ENCODE data around the gene EFEMP2.
A peak's percentile ranks its signal among the peaks of the same experiment; 100 is the strongest.

EFEMP2 gene

DNA sequence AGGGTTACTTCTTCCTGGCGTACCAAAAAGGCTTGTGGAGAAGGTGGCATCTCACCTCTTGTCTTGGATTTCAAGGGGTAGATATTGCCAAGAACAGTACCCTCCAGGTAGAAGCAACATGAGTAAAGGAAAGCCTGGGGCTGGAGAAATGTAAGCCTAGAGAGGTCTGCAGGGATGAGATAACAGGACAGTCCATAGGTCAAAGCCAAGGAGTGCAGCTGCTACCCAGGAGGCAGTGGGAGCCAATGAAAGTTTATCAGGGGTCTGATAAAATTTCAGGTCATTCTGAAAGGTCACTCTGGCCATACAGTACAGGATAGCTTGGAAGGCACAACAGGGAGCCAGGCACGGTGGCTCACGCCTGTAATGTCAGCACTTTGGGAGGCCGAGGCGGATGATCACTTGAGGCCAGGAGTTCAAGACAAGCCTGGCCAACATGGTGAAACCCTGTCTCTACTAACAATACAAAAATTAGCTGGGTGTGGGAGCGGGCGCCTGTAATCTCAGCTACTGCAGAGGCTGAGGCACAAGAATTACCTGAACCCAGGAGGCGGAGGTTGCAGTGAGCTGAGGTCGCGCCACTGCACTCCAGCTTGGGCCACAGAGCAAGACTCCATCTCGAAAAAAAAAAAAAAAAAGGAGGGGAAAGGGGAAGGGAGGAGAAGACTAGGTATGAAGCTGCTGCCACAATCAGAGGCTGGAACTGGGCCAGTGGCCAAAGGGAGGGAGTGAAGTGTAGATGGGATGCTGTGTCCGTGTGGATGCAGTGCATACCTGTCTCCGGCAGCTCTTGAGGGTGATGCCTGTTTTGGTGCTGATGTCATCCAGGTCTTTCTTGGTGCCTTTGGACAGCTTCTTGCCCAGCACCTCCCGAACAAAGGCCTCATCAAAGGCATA, 14.5 kb upstream of the EFEMP2 start:
- Histone ChIP-seq H4K91ac (ENCODE audit: low read depth, low read length, poor library complexity) (no peak overlapping the region), H3K4me2 (ENCODE audit: insufficient read depth, low read length, poor library complexity, severe bottlenecking) (peak overlapping the region; percentile 69), H3K27ac (replicated peaks; ENCODE audit: low read length) (peak overlapping the region; percentile 95)

DNA sequence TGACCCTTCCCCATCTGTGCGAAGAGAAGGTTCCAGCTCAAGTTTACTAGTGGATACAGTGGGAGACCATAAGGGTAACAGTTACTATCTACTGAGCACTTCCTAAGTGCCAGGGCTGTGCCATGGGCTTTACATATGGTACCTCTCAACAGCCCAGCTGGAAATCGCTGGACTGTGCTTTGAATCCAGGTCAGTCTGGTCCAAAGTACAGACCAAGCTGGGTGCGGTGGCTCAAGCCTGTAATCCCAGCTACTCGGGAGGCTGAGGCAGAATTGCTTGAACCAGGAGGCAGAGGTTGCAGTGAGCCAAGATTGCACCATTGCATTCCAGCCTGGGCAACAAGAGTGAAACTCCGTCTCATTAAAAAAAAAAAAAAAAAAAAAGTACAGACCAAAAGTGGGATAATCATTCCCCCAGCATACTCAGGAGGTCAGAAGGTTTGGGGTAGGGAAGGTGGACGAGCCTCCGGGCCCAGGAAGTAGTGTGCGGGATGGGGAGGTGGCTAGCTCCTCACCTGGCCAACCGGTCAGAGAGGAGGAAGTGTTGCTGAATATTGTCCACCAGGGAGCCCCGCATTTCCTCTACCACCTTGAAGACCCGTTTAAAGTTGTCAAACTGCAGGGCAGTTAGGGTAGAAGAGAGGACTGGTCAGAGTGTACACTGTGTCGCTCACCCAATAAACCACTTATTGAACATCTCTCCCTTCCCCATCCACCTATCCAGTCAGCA, 13.4 kb upstream of the EFEMP2 start:
- no peak for DNase-seq (ENCODE audit: low spot score)
- Histone ChIP-seq H2BK15ac (ENCODE audit: low read length) (no peak overlapping the region), H3K23ac (ENCODE audit: low read depth, low read length, poor library complexity) (no peak overlapping the region), H3K4me2 (ENCODE audit: insufficient read depth, low read length, poor library complexity, severe bottlenecking) (no peak overlapping the region), H4K91ac (ENCODE audit: low read depth, low read length, poor library complexity) (no peak overlapping the region), H3K27ac (replicated peaks; ENCODE audit: low read length) (no peak overlapping the region), H2AK5ac (ENCODE audit: low read depth, low read length) (no peak overlapping the region), H3K18ac (ENCODE audit: low read length) (no peak overlapping the region), H3K9me3 (replicated peaks in 1 of 2; ENCODE audit: control insufficient read depth in 2 of 2, insufficient read depth in 1 of 2, low read depth in 1 of 2, low read length in 2 of 2) (no peaks in the 10 kb centered on the region), H3K27me3 (ENCODE audit: control insufficient read depth in 3 of 3, insufficient read depth in 3 of 3, low read depth in 1 of 3, low read length in 3 of 3) (peaks cover 0 to 13% (median 0%) of the 10 kb centered on the region in 3 experiments), H2BK120ac (ENCODE audit: low read depth, low read length) (no peak overlapping the region), H3K14ac (ENCODE audit: low read length) (no peak overlapping the region), H2AFZ (ENCODE audit: low read length) (no peak overlapping the region), H3K4ac (ENCODE audit: low read length) (no peak overlapping the region), H3K36me3 (replicated peaks in 1 of 2; ENCODE audit: control insufficient read depth in 2 of 2, insufficient read depth in 2 of 2, low read length in 2 of 2) (peaks cover 33 to 53% of the 10 kb centered on the region in 2 donors), H3K4me1 (ENCODE audit: control insufficient read depth in 2 of 2, insufficient read depth in 1 of 2, low read depth in 1 of 2, low read length in 2 of 2) (peaks cover 13 to 17% of the 10 kb centered on the region in 2 donors), H3K4me3 (ENCODE audit: low read length in 2 of 2) (no peak overlapping the region), H3K79me1 (ENCODE audit: low read depth, low read length) (peaks cover 3% of the 10 kb centered on the region), H3K9ac (ENCODE audit: low read depth, low read length, poor library complexity) (no peak overlapping the region), H2BK12ac (ENCODE audit: low read length) (no peak overlapping the region), H4K8ac (ENCODE audit: low read depth, low read length) (no peak overlapping the region), H2BK5ac (ENCODE audit: low read length) (no peak overlapping the region)
- WGBS, 2 donors (ENCODE audit: extremely low coverage in 2 of 2, insufficient read length in 2 of 2, insufficient replicate concordance in 1 of 2), result no CpG with 5 or more reads among the region's 12 CpGs

More for the DNA sequence above, 14.5 kb upstream of the EFEMP2 start:
- no peak overlapping the region for H2BK120ac ChIP-seq (ENCODE audit: low read depth, low read length)
- H3K18ac ChIP-seq (ENCODE audit: low read length), result no peak overlapping the region
- peak overlapping the region; percentile 93 to 95 for H3K4me3 ChIP-seq (ENCODE audit: low read length in 2 of 2)
- H3K9ac ChIP-seq (ENCODE audit: low read depth, low read length, poor library complexity), result peak overlapping the region; percentile 95
- no peak overlapping the region for H3K23ac ChIP-seq (ENCODE audit: low read depth, low read length, poor library complexity)
- WGBS, 2 donors (ENCODE audit: extremely low coverage in 2 of 2, insufficient read length in 2 of 2, insufficient replicate concordance in 1 of 2), result no CpG with 5 or more reads among the region's 14 CpGs
- H3K79me1 ChIP-seq (ENCODE audit: low read depth, low read length), result peaks cover 3% of the 10 kb centered on the region
- no peak overlapping the region for H2AFZ ChIP-seq (ENCODE audit: low read length)
- no peak overlapping the region for H2BK5ac ChIP-seq (ENCODE audit: low read length)
- H2BK12ac ChIP-seq (ENCODE audit: low read length), result no peak overlapping the region
- no peak overlapping the region for H3K14ac ChIP-seq (ENCODE audit: low read length)
- no peak overlapping the region for H4K8ac ChIP-seq (ENCODE audit: low read depth, low read length)
- DNase-seq (ENCODE audit: low spot score), result no peak
- peaks cover 33 to 49% of the 10 kb centered on the region in 2 donors for H3K36me3 ChIP-seq (replicated peaks in 1 of 2; ENCODE audit: control insufficient read depth in 2 of 2, insufficient read depth in 2 of 2, low read length in 2 of 2)
- no peaks in the 10 kb centered on the region for H3K9me3 ChIP-seq (replicated peaks in 1 of 2; ENCODE audit: control insufficient read depth in 2 of 2, insufficient read depth in 1 of 2, low read depth in 1 of 2, low read length in 2 of 2)
- no peak overlapping the region for H2BK15ac ChIP-seq (ENCODE audit: low read length)
- H3K27me3 ChIP-seq (ENCODE audit: control insufficient read depth in 3 of 3, insufficient read depth in 3 of 3, low read depth in 1 of 3, low read length in 3 of 3), result peaks cover 0 to 15% (median 0%) of the 10 kb centered on the region in 3 experiments
- no peak overlapping the region for H2AK5ac ChIP-seq (ENCODE audit: low read depth, low read length)
- no peak overlapping the region for H3K4ac ChIP-seq (ENCODE audit: low read length)
- H3K4me1 ChIP-seq (ENCODE audit: control insufficient read depth in 2 of 2, insufficient read depth in 1 of 2, low read depth in 1 of 2, low read length in 2 of 2), result peaks cover 20 to 23% of the 10 kb centered on the region in 2 donors

DNA sequence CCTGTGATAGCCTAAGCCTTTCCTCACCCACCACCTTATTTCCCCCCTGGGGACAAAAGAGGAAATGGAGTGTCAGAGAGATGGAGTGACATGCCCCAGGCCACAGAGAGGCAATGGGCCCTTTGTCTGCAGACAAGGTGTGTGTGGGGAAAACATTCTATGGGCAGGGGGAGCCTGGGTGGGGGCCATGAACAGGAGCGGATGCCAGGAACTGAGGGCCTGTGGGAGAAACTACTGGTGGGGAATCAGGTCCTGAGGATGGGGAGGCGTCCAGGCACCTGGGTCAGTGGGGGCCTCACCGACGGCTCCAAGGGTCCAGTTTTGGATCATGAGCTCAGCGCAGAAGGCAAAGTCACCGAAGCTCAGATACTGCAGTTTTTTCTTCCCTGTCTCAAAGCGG, 12.6 kb upstream of the EFEMP2 start:
- Histone ChIP-seq H2BK5ac (ENCODE audit: low read length) (no peak overlapping the region), H3K4ac (ENCODE audit: low read length) (no peak overlapping the region), H3K9ac (ENCODE audit: low read depth, low read length, poor library complexity) (no peak overlapping the region), H2BK120ac (ENCODE audit: low read depth, low read length) (no peak overlapping the region), H3K4me3 (ENCODE audit: low read length in 2 of 2) (no peak overlapping the region), H2BK15ac (ENCODE audit: low read length) (no peak overlapping the region), H3K14ac (ENCODE audit: low read length) (no peak overlapping the region), H2AK5ac (ENCODE audit: low read depth, low read length) (no peak overlapping the region), H3K18ac (ENCODE audit: low read length) (no peak overlapping the region), H3K4me1 (ENCODE audit: control insufficient read depth in 2 of 2, insufficient read depth in 1 of 2, low read depth in 1 of 2, low read length in 2 of 2) (peaks cover 13 to 17% of the 10 kb centered on the region in 2 donors), H2AFZ (ENCODE audit: low read length) (no peak overlapping the region), H4K91ac (ENCODE audit: low read depth, low read length, poor library complexity) (no peak overlapping the region), H3K36me3 (replicated peaks in 1 of 2; ENCODE audit: control insufficient read depth in 2 of 2, insufficient read depth in 2 of 2, low read length in 2 of 2) (peaks cover 33 to 53% of the 10 kb centered on the region in 2 donors), H3K79me1 (ENCODE audit: low read depth, low read length) (peaks cover 3% of the 10 kb centered on the region), H3K23ac (ENCODE audit: low read depth, low read length, poor library complexity) (no peak overlapping the region), H4K8ac (ENCODE audit: low read depth, low read length) (no peak overlapping the region), H3K27me3 (ENCODE audit: control insufficient read depth in 3 of 3, insufficient read depth in 3 of 3, low read depth in 1 of 3, low read length in 3 of 3) (peaks cover 0 to 13% (median 0%) of the 10 kb centered on the region in 3 experiments), H3K9me3 (replicated peaks in 1 of 2; ENCODE audit: control insufficient read depth in 2 of 2, insufficient read depth in 1 of 2, low read depth in 1 of 2, low read length in 2 of 2) (no peaks in the 10 kb centered on the region), H3K27ac (replicated peaks; ENCODE audit: low read length) (no peak overlapping the region), H2BK12ac (ENCODE audit: low read length) (no peak overlapping the region), H3K4me2 (ENCODE audit: insufficient read depth, low read length, poor library complexity, severe bottlenecking) (no peak overlapping the region)
- DNase-seq (ENCODE audit: low spot score), result no peak
- WGBS, 2 donors (ENCODE audit: extremely low coverage in 2 of 2, insufficient read length in 2 of 2, insufficient replicate concordance in 1 of 2), result no CpG with 5 or more reads among the region's 7 CpGs

DNA sequence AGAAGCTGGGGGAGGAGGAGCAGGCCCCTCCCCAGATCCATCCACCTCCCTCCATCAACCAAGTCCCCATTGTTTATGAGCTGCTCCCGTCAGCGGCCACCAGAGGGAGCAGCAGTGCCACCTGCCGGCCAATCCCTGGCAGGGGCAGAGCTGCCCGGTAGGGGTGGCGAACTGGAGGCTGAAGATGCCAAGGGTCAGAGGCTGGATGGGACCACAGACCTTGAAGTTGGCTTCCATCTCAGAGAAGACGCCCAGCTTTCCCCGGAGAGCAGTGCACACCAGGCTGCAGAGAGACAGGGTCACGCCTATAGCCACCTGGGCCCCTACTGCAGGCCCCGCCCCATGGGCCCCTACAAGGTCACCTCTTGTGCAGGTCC, 12.1 kb upstream of the EFEMP2 start:
- H2BK15ac ChIP-seq (ENCODE audit: low read length), result no peak overlapping the region
- WGBS, 2 donors (ENCODE audit: extremely low coverage in 2 of 2, insufficient read length in 2 of 2, insufficient replicate concordance in 1 of 2), result no CpG with 5 or more reads among the region's 9 CpGs
- peaks cover 33 to 53% of the 10 kb centered on the region in 2 donors for H3K36me3 ChIP-seq (replicated peaks in 1 of 2; ENCODE audit: control insufficient read depth in 2 of 2, insufficient read depth in 2 of 2, low read length in 2 of 2)

More for the DNA sequence above, 12.1 kb upstream of the EFEMP2 start:
- Histone ChIP-seq H2BK120ac (ENCODE audit: low read depth, low read length) (no peak overlapping the region), H3K79me1 (ENCODE audit: low read depth, low read length) (peaks cover 3% of the 10 kb centered on the region), H3K9me3 (replicated peaks in 1 of 2; ENCODE audit: control insufficient read depth in 2 of 2, insufficient read depth in 1 of 2, low read depth in 1 of 2, low read length in 2 of 2) (no peaks in the 10 kb centered on the region), H4K8ac (ENCODE audit: low read depth, low read length) (no peak overlapping the region), H3K27ac (replicated peaks; ENCODE audit: low read length) (no peak overlapping the region), H3K23ac (ENCODE audit: low read depth, low read length, poor library complexity) (no peak overlapping the region), H3K9ac (ENCODE audit: low read depth, low read length, poor library complexity) (no peak overlapping the region), H3K4me2 (ENCODE audit: insufficient read depth, low read length, poor library complexity, severe bottlenecking) (no peak overlapping the region), H3K4me3 (ENCODE audit: low read length in 2 of 2) (no peak overlapping the region), H3K14ac (ENCODE audit: low read length) (no peak overlapping the region), H3K18ac (ENCODE audit: low read length) (no peak overlapping the region), H3K27me3 (ENCODE audit: control insufficient read depth in 3 of 3, insufficient read depth in 3 of 3, low read depth in 1 of 3, low read length in 3 of 3) (peaks cover 0 to 7% (median 0%) of the 10 kb centered on the region in 3 experiments), H2AK5ac (ENCODE audit: low read depth, low read length) (no peak overlapping the region), H4K91ac (ENCODE audit: low read depth, low read length, poor library complexity) (no peak overlapping the region), H2BK5ac (ENCODE audit: low read length) (no peak overlapping the region), H2BK12ac (ENCODE audit: low read length) (no peak overlapping the region), H2AFZ (ENCODE audit: low read length) (no peak overlapping the region), H3K4ac (ENCODE audit: low read length) (no peak overlapping the region), H3K4me1 (ENCODE audit: control insufficient read depth in 2 of 2, insufficient read depth in 1 of 2, low read depth in 1 of 2, low read length in 2 of 2) (peaks cover 9 to 12% of the 10 kb centered on the region in 2 donors)
- DNase-seq (ENCODE audit: low spot score), result peak; percentile 75

Measured in neuronal stem cell (in vitro differentiated cells).